Stimulated activated CD8-positive, alpha-beta memory T cell treated with anti-CD3 and anti-CD28 coated beads, Interleukin-4, amount 100 ng/mL, for 1 hour (primary cell): ENCODE results near the gene CNST.
"Not testable (repeated sequence)": the region's sequence is repeated elsewhere in the genome, so short reads cannot be mapped to it uniquely, and the experiment has no call there.

Experiments used
- DNase-seq, 2 donors: peaks; one replicate each; pipeline ENCODE4 v3.0.0-alpha.2; 2020; ENCODE audit warnings: low read depth in 2 of 2, low spot score in 1 of 2

The CNST gene

DNA sequence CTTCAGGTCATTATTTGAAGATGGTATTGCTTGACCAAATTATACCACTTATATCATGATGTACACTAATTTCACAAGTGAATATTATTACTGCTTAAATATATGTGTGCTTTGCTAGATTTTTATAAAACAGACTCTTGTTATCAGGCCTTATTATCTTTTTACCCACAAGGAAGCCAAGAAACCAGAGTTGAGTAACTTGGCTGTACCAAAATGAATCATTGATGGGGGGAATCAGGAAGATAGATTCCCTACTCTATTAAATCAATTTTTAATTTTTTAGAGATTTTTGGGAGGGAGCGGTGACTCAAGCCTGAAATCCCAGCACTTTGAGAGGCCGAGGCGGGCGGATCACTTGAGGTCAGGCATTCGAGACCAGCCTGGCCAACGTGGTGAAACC is 141.9 kb downstream of the CNST start:
- DNase-seq = no peak

DNA sequence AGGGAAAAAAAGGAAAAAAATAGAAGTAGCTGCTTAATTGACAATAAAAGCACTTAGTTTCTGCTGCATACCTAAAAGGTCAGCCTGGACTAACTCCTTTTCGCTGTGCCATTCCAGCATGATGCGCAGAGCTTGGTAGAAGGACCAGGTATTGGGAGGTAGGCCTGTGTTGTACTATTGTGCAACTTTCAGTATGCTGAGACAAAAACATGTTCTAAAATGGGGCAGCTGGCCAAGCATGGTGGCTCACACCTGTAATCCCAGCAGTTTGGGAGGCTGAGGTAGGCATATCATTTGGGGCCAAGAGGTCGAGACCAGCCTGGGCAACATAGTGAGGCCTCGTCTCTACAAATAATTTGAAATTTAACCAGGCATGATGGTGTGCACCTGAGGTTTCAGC is 142.9 kb downstream of the CNST start:
- no peak for DNase-seq

DNA sequence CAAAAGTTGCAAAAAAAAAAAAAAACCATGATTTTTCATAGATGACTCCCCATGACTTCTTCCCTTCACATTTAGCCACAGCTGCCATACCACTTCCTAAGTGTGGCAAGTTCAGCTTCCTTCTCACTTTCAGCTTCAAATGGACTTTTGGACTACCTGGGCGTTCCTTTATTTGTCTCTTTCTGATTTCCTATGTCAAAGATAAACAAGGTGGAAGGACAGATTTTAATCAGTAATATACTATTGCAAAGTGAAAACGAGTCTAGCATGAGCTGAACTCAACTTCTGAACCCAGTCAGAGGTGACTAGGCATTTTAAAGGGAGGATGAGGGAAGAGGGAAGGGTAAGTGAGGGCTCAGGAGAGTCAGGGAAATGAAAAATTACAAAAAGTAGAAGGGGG is 143.6 kb downstream of the CNST start:
- DNase-seq = no peak

DNA sequence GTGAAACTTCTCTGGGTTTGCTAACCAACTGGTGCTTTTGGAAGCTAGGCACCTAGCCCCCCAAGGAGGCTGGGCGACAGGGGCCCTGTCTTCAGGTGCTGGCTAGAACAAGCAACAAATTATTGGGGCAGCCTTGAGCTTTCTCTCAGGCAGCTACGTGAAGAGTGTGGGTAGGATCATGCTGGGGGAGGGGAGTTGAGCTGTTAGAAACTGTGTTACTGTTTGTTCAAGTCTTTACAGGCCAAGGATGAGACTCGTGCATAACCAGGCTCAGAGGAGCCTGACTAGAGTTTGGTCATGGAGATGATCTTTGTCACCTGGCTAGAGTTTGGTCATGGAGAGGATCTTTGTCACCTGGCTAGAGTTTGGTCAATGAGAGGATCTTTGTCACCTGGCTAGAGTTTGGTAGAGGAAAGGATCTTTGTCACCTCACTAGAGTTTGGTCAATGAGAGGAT is 145.3 kb downstream of the CNST start:
- DNase-seq = no peak

DNA sequence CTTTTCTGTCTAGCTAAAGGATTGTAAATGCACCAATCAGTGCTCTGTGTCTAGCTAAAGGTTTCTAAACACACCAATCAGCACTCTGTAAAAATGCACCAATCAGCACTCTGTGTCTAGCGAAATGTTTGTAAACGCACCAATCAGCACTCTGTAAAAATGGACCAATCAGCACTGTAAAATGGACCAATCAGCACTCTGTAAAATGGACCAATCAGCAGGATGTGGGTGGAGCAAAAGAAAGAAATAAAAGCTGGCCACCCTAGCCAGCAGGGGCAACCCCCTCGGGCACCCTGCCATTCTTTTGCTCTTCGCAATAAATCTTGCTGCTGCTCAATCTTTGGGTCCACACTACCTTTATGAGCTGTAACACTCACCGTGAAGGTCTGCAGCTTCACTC is 146.2 kb downstream of the CNST start:
- not testable (repeated sequence) for DNase-seq
